NCI-H2196 treated with DMSO at 0.1 percent for 48 hours (cell line): ENCODE data around the gene TSPOAP1.

ENCODE experiments used
- DNase-seq: peaks from one replicate; lab custom pipeline; 2025; ENCODE audit not compliant: unreplicated experiment; lab: John Stamatoyannopoulos, UW

Gene TSPOAP1

GRCh38 chr17:58267347-58268324, 61.0 kb downstream of the TSPOAP1 start:
- DNase-seq: no peak

GRCh38 chr17:58265902-58266875, 62.4 kb downstream of the TSPOAP1 start:
- no peak for DNase-seq

GRCh38 chr17:58265271-58265670, 63.3 kb downstream of the TSPOAP1 start:
- DNase-seq: no peak

GRCh38 chr17:58264407-58265103, 64.0 kb downstream of the TSPOAP1 start:
- no peak for DNase-seq

- no peak for DNase-seq
These were observed 64.8 kb downstream of the TSPOAP1 start for GRCh38 chr17:58263773-58264172.

- no peak for DNase-seq
These were observed 66.4 kb downstream of the TSPOAP1 start for GRCh38 chr17:58262149-58262548.

- DNase-seq: no peak
These were observed 73.8 kb downstream of the TSPOAP1 start for GRCh38 chr17:58254803-58255202.

GRCh38 chr17:58253082-58253481, 75.5 kb downstream of the TSPOAP1 start:
- DNase-seq: no peak

GRCh38 chr17:58252141-58252540, 76.5 kb downstream of the TSPOAP1 start:
- no peak for DNase-seq
